Hematopoietic multipotent progenitor cell treated with erythropoietin and hydrocortisone succinate and interleukin-3 and kit ligand, for 17 days (in vitro differentiated cells): Measurements from ENCODE around the gene AP4M1.

Experiments
- DNase-seq: peaks from one replicate; pipeline ENCODE4 v3.0.0-alpha.2; 2015; ENCODE audit warnings: low spot score

AP4M1 gene

DNA sequence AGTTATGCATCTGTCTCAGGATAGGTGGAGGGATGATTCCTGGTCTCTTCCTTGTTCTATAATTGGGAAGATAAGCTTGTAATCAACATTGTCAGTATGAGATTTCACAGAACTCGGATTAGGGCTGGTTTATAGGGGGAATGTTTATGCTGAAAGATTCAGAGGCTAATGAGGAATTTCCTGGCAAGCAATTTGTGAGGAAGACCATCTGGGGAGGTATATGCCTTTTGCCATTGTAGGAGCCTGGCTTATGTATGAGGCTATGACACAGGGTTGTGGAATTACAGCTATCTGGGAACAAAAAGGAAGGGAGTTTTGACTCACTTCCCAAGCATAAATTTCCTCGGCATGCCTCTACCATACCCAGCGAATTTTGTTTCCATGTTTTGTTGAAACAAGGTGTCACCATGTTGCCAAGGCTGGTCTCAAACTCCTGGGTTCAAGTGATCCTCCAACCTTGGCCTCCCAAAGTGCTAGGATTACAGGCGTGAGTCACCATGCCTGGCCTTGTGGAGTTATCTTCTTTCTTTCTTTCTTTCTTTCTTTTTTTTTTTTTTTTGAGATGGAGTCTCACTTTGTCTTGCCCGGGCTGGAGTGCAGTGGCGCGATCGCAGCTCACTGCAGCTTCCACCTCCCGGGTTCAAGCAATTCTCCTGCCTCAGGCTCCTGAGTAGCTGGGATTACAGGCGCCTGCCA is 14.2 kb upstream of the AP4M1 start:
- no peak for DNase-seq

- no peak for DNase-seq
Measured at GRCh38 chr7:100088095-100088620, 13.3 kb upstream of the AP4M1 start.

DNA sequence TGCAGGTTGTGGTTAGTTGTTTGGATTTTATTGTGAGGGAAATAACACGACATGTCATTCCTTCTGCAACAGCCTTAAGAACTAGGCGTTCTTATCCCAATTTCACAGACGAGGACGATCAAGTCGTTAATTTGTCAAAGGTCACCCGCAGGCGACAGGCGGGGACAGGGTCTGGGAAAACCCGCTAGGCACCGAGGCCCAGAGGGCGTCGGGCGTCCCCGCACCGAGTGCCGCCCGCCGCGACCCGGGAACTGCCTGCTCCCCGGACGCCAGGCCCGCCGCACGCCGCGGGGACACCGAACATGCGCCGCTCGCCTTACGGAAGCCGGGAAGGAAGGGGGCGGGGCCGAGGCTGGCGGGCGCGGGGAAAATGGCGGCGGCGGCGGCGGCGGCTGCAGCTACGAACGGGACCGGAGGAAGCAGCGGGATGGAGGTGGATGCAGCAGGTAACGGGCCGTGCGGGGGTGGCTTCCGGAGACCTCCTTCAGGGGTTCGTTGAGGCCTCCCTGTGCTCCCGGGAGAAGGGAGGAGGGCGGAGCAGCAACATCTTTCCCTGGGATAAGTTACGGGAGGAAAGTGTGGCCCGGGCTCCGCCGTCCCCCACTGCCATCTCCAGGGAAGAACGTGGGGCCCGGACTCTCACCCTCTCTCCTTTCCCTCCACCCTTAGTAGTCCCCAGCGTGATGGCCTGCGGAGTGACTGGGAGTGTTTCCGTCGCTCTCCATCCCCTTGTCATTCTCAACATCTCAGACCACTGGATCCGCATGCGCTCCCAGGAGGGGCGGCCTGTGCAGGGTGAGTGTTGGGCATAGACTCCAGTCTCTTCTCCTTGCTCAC is 12.6 kb upstream of the AP4M1 start, which contains the start of gene COPS6:
COPS6 (plus strand) TSS at position 349 of the 837 bp plus-strand sequence; CDS start at position 371, 22 bp downstream.
- peak; percentile 81 for DNase-seq

DNA sequence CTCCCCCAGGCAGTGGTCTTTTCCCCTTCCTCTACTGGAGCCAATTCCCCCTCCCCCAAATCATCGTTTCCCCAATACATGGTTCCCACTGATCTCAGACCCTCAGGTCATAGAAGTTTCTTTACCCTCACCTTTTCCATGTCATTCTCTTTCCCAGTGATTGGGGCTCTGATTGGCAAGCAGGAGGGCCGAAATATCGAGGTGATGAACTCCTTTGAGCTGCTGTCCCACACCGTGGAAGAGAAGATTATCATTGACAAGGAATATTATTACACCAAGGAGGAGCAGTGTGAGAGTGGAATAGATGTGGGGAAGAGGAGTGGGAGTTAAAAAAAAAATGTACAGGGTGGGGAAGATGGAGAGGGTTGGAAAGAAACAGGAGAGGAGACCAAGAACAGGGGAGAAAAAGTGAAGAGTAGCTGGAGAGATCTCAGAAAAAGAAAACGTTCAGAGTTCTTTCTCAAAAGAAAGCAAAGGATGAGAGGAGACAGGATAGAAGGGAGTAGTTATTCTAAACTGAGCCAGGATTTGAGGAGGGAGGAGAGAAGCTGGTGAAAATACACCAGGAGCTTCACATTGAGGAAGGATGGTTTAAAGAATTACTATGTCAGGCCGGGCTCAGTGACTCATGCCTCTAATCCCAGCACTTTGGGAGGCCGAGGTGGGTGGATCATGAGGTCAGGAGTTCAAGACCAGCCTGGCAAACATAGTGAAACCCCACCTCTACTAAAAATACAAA is 11.8 kb upstream of the AP4M1 start:
- DNase-seq, result no peak

DNA sequence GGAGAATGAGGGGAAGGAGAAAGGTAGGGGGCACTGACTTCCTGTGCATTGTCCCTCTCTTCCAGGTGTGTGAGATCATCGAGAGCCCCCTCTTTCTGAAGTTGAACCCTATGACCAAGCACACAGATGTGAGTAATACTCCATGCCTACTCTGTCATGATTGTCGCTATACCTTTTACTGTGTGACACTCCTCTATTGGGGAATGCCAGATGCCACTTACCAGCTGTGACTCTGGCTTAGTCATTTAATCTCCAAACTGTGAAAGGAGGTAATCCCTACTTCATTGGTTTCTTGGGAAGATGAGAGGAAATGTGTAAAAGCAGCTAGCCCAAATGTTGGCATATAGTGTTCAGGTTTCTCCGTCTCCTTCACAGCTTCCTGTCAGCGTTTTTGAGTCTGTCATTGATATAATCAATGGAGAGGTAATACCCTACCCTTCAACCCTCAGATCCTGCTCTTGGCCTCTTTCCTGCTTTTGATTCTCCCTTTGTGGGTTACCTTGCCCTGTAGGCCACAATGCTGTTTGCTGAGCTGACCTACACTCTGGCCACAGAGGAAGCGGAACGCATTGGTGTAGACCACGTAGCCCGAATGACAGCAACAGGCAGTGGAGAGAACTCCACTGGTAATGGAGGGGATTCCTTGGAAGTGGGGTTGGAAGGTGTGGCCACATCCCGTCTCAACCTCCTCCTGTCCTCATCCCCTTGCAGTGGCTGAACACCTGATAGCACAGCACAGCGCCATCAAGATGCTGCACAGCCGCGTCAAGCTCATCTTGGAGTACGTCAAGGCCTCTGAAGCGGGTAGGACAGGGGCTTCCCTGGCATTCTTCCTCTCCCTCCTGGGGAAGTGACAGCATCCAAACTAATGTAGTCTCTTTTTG is 10.7 kb upstream of the AP4M1 start:
- DNase-seq, result no peak

GRCh38 chr7:100091411-100092181 is 9.8 kb upstream of the AP4M1 start:
- no peak for DNase-seq

GRCh38 chr7:100093054-100093453 is 8.4 kb upstream of the AP4M1 start:
- no peak for DNase-seq

- DNase-seq, result no peak
Measured at GRCh38 chr7:100093498-100093897, 7.9 kb upstream of the AP4M1 start.

DNA sequence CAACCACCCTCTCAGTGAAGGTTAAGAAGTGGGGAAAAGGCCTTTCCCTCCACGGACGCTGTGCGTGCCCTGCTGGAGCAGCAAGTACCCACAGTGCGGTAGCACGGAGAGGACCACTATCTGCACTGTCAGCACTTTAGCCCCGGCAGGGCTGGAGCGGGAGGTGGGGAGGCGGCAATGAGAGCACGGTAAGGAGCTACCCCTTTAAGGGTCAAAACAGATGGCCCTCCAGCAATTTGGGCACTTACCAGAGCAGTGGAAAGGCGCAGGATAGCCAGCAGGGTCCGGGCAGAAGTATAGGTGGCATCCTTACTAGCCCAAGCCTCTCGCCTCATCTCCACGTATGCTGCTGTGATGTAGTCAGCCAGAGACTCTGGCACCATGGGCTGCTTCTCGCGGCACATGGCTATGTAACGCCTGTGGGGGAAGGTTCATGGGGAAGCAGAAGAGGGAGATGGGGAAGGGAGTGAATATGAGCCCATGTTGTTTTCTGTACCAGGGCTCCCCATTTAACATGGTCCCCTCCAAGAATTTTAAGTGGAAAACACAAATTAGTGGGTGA is 7.4 kb upstream of the AP4M1 start:
- no peak for DNase-seq

DNA sequence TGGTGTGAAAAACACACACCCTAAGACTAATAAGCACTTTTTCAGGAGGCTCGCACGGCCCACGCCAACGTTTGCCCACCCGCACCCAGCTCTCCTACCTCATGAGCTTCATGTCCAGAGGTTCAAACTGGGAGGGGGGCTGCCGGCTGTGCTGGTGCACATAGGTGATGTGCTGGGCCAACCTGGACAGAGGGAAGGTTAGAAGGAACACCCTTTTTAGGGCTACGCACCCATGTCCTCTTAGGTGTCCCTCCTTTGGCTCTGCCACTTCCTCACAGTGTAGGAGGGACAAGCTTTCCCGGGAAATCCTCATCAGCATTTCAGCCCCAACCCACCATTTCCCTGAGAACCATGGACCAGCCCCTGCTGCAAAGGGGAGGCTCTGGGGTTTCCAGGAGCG is 6.2 kb upstream of the AP4M1 start:
- no peak for DNase-seq

DNA sequence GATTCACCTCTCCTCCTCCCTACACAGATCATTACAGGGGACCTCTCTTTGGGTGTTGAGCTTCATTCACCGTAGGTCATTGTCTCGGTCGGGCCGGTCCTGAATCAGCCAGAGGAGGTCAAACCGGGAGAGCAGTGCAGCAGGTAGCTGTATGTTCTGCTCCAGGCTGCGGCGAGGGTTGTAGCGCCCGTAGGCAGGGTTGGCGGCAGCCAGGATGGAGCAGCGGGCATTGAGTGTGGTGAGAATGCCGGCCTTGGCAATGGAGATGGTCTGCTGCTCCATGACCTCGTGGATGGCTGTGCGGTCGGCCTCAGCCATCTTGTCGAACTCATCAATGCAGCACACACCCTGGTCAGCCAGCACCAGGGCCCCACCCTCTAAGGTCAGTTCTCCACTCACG is 5.7 kb upstream of the AP4M1 start:
- no peak for DNase-seq

- DNase-seq, result no peak
Measured at GRCh38 chr7:100098913-100099312, 2.5 kb upstream of the AP4M1 start.

DNA sequence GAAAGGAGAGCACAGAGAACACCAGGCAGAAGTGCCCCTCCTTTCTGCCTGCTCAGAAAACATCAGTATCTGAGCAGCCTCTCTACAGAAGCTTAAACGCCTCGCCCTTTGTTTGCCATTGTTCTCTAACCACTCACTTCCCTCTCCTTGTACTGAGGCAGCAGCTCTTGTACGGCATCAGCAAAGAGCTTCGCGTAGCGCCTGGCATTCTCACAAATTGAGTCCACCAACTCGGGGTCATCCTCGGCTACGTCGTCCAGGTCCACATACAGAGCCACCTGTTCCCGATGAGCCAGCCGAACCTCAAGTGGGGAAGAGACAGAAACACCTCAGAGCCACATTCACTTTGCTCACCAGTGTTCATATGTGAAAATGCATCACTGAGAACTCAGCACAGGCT is 2.0 kb upstream of the AP4M1 start:
- no peak for DNase-seq

DNA sequence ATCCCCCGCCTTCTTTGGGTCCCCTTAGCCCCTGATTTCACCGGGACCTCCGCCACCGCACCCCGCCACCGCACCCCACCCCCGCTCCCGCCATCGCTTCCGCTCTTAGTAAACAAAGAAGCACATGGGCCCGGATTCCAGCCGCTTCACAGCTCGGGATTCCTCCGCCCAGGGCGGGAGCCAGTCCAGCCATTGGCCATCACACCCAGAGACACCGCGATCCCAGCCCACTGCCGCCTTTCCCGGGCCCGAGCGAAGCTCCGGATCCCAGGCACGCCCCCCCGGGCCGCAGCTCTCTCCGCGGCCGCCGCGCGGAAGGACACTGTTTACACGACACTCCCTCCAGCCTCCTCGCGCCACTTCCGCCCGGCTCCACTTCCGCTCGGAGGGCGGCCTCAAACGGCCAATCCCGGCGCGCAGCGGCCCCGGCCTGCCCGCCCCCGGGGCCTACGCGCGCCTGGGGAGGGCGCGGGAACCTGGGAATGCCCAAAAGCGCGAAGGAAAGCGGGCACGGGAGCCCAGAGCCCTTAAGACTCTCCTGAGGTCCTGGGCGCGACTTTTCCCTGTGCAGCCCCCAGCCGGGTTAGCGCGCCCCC is 925 bp upstream of the AP4M1 start:
- peak; percentile 92 for DNase-seq

DNA sequence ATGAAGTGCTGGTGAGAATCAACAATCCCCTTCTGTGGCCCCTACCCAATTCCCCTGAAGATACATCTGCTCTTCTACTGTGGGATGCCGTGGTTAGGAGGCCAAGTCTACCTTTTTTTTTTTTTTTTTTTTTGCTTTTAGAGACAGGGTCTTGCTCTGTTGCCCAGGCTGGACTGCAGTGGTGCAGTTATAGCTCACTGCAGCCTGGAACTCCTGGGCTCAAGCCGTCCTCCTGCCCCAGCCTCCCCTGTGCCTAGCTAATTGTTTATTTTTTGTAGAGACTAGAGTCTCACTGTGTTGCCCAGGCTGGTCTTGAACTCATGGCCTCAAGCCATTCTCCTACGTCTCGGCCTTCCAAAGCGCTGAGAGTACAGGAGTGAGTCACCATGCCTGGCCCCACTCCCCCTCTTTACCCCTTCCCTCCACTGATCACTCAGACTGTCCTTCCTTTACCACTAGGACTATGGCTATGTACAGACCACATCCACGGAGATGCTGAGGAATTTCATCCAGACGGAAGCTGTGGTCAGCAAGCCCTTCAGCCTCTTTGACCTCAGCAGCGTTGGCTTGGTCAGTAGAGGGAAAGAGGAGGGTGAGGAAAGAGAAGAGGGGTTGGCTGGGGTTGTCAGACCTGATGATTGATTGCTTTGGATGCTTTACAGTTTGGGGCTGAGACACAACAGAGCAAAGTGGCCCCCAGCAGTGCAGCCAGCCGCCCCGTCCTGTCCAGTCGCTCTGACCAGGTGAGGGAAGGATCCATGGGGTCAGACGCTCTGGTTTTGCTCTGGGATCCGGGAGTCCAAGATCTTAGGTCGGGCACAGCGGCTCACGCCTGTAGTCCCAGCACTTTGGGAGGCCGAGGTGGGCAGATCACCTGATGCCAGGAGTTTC is 1.8 kb downstream of the AP4M1 start:
- DNase-seq, result no peak

DNA sequence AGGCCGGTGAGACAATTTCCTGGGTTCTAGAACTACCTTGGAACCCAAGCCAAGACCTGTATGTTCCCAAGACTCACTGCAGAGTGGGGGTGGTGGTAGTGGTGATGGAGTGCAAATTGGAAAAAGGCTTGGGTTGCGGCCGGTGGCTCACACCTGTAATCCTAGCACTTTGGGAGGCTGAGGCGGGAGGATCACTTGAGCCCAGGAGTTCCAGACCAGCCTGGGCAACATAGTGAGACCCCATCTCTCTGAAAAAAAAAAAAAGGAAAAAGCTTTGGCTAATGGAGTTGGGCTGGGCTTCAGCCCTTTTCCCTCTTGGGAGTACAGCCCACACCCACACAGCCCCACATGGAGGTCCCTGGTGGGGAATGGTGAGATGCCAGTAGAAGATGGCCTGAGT is 4.1 kb downstream of the AP4M1 start:
- DNase-seq, result no peak

GRCh38 chr7:100106633-100107032 is 5.2 kb downstream of the AP4M1 start:
- no peak for DNase-seq

DNA sequence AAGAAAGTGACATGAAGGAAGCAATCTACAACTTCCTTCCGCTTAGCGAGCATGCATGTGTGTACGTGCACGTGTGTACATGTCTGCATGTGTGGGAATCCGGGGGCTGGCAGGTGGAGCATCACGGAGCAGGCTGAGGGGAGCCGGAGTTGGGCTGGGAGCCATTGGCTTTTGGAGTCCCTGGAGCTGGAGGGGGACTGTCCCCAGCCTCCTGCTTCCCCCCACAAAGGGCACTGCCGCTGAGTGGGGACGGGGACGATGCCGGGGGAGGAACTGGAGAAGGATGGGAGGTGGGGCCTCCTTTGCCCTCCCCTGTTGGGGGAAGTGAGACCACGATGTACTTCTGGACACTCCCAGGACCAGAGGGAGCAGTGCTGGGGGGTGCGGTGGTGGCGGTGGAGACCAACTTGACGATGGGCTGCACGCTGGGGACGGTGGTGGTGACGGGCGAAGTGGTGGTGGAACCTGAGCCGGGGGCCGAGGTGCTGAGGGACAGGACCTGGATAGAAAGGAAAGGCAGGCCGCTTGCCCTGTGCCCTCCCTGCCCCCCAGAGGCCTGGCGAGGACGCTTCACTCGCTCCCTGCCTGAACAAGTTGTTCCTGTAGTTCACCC is 5.8 kb downstream of the AP4M1 start:
- no peak for DNase-seq
